Measurements from ENCODE around the gene RAMP1. TPM values are rescaled to one million over a fixed set of nuclear protein-coding genes. Genes with fewer than 3 reads are reported as not detected.
A peak's percentile ranks its signal among the peaks of the same experiment; 100 is the strongest.

RAMP1 gene
- total and polyA plus RNA-seq, 2 of the 4 experiments (the other 2 are of a cell fraction): 15.8 to 77.1 TPM

GRCh38 chr2:237874585-237875161, 15.2 kb downstream of the RAMP1 start:
- dilution Hi-C loops (cut with HindIII; ENCODE audit: low sequenced_read_pairs, unreplicated experiment): no loop called here
- Histone ChIP-seq H3K56ac (ENCODE audit: extremely low read depth, insufficient read depth, low read length) (no peak overlapping the region), H3K79me1 (ENCODE audit: low read depth in 1 of 2, low read length in 2 of 2) (peaks cover 0 to 6% of the 10 kb centered on the region in 2 experiments; a peak in 1 of 4 replicates), H3K27me3 (ENCODE audit: control insufficient read depth, insufficient read depth, low read length) (no peaks in the 10 kb centered on the region), H2BK5ac (ENCODE audit: low read depth, low read length, poor library complexity, severe bottlenecking) (peak overlapping the region; percentile 67), H4K5ac (ENCODE audit: low read depth, low read length) (no peak overlapping the region), H3K14ac (replicated peaks; ENCODE audit: low read depth, low read length) (no peak overlapping the region), H3K27ac (ENCODE audit: insufficient read depth, low read length) (no peak overlapping the region), H3K4me1 (ENCODE audit: control insufficient read depth, insufficient read depth, low read length) (peaks cover 39% of the 10 kb centered on the region), H4K20me1 (ENCODE audit: insufficient read depth, low read length) (no peaks in the 10 kb centered on the region), H4K91ac (ENCODE audit: insufficient read depth, low read depth, low read length) (no peak overlapping the region; the same call in 1 of the 2 replicates), H3K18ac (ENCODE audit: low read depth, low read length) (peak overlapping the region; percentile 19; the same call in 1 of the 2 replicates), H3K23ac (ENCODE audit: low read depth, low read length) (no peak overlapping the region), H3K4me2 (ENCODE audit: low read depth, low read length) (no peak overlapping the region), H3K4me3 (ENCODE audit: insufficient read depth, low read depth, low read length) (no peak overlapping the region), H3K36me3 (ENCODE audit: control insufficient read depth, insufficient read depth, low read length) (no peaks in the 10 kb centered on the region), H3K9ac (ENCODE audit: low read depth, low read length) (no peak overlapping the region), H3K9me3 (ENCODE audit: control insufficient read depth, insufficient read depth, low read length) (no peaks in the 10 kb centered on the region), H2AFZ (replicated peaks; ENCODE audit: low read length, poor library complexity) (peak overlapping the region; percentile 83), H2BK15ac (ENCODE audit: low read depth, low read length) (no peak overlapping the region), H2AK9ac (replicated peaks; ENCODE audit: low read depth, low read length, poor library complexity) (peak overlapping the region; percentile 92), H3K4ac (ENCODE audit: low read depth, low read length) (peak overlapping the region; percentile 70), H2BK120ac (ENCODE audit: low read depth, low read length) (peak overlapping the region; percentile 79), H4K8ac (ENCODE audit: low read depth in 2 of 2, low read length in 2 of 2) (peak overlapping the region in 1 of 2 experiments; percentile 31; a peak in 2 of 4 replicates), H3K9me1 (ENCODE audit: insufficient read depth, low read length) (no peaks in the 10 kb centered on the region; the same call in 1 of the 2 replicates), H2BK20ac (ENCODE audit: low read depth, low read length) (peak overlapping the region; percentile 40; the same call in 1 of the 2 replicates), H2AK5ac (ENCODE audit: low read depth, low read length) (peak overlapping the region; percentile 65; the same call in 1 of the 2 replicates)
- ChIA-PET POLR2A (ENCODE audit: unreplicated experiment) (no interaction called here), CTCF (interaction anchor here (0.6 kb wide), 1 partner anchor 302 kb away, joined by 3 read pairs; no protein-coding TSS in a partner anchor)
- DNase-seq: peak; percentile 76
- TF ChIP-seq BHLHE40 (IDR thresholded peaks at IDR 0.05; ENCODE audit: low read depth, low read length) (0 out of 2 replicates have a peak, but pooled peaks have one; percentile 21), FOS (IDR thresholded peaks at IDR 0.05; ENCODE audit: low read depth, low read length) (peak; percentile 59), NFE2L2 (IDR thresholded peaks at IDR 0.05; ENCODE audit: low read depth, low read length) (peak; percentile 43; the same call in 1 of the 2 replicates), RCOR1 (IDR thresholded peaks at IDR 0.05; ENCODE audit: insufficient replicate concordance, low read length) (no peak), MXI1 (IDR thresholded peaks at IDR 0.05; ENCODE audit: borderline replicate concordance, low read depth, low read length) (no peak), ELK1 (IDR thresholded peaks at IDR 0.05; ENCODE audit: borderline replicate concordance, low read depth, low read length) (no peak), CTCF (conservative IDR thresholded peaks at IDR 0.05; ENCODE audit: low read depth, low read length) (no peak), CEBPB (IDR thresholded peaks at IDR 0.05; ENCODE audit: low read depth, low read length) (peak; percentile 87)
- intact Hi-C loops (cut with micrococcal nuclease): no loop called here
- WGBS, 2 experiments (ENCODE audit: extremely low coverage in 2 of 2, insufficient read length in 1 of 2): 80% methylated on average over 2 of the region's 7 CpGs; no CpG with 5 or more reads in 1 of the 2 experiments
- peak; percentile 75 for ATAC-seq (ENCODE audit: low read depth)
- no TSS peak for BruUV-seq (replicated peaks)
- in situ Hi-C loops (cut with MboI; ENCODE audit: low sequenced_read_pairs): no loop called here
